HG03175 (cell line): ENCODE data around the gene MFRP.
"Not testable (repeated sequence)": the region's sequence is repeated elsewhere in the genome, so short reads cannot be mapped to it uniquely, and the experiment has no call there.

ENCODE experiments used
- ATAC-seq: cut with Tn5 transposase; IDR thresholded peaks from one replicate; pipeline ENCODE4 v1.9.1; 2021; ENCODE audit warnings: mild to moderate bottlenecking, moderate library complexity; ENCODE audit not compliant: unreplicated experiment

The MFRP gene

DNA sequence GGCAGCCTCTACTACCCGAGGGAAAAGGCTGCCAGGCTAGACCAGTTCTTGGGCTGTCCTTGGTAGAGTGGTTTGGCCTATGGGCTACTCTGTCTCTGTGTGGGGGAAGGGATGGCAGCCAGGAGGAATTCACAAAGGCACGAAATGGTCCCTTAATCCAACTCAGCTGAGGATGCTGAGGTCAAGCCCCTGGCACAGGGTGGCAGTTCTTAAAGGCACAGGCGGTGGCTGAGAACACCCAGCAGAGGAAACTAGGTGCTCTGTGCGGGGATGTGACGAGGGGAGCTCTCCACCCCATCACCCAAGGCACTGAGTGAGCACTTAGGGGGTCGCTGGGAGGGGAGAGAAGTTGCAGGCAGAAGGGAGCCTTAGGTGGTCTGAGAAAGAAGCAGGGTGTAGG is at the start of gene MFRP:
Gene MFRP, minus strand, starts transcription at position 101 of the 400 bp plus-strand sequence. CDS start 192 bp downstream, outside the sequence.
- no peak for ATAC-seq

DNA sequence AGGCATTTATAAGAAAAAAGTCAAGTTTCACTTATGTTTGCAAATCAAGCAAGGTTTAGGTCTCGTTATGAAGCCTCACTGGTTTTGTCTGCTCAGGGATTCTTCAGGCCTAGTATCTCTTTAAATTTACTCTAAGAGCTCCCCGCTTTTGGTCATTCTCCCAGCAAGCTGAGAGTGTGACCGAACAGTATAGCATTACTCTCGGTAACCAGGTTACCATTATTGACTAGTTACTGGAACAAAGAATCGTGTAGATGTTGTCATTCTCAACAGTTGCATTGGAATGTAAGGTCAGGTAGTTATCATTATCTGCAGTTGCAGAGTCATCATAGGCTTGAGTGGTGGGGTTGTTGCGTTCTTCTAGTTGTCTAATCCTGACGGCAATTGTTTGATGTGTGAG is 44.8 kb upstream of the MFRP start:
- no peak for ATAC-seq

DNA sequence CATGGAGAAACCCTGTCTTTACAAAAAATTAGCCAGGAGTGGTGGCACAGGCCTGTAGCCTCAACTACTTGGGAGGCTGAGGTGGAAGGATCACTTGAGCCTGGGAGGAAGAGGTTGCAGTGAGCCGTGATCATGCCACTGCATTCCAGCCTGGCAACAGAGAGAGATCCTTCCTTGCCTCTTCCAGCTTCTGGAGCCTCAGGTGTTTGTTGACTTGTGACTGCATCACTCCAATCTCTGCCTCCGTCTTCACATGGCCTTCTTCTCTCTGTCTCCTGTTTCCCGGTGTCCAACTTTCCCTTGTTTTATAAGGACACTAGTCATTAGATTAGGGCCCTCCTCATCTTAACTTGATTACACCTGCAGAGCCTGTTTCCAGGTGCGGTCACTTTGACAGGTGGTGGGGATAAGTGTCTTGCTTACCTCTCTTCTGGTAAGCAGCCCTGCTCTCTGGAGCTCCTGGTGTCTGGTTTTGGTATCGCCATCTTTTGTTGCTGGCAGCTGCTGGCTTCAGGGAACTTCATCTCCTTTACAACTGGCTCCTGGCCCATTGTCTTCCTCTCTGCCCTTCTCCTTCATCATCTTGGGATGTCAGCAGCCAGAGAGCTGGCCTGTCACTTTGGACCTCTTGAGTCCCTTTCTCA is 43.2 kb upstream of the MFRP start:
- no peak for ATAC-seq

DNA sequence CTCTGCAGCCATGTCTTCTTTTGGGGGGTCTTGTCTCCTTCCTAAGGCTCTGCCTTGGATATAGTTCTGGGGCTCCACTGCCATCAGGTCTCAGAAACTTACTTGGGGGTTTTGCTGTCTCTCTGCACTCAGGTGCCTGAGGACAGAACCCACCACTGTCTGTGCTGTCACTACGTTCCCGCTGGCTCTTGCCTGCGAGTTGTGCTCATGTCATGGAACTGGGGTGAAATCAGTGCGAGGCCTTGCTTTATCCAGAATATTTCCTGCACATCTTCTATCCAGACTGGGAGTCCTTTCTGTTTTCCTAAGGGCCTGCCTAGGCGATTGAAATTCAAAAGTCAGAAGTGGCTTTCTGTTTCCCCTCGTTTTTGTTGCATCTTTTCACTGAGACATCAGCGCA is 41.6 kb upstream of the MFRP start:
- no peak for ATAC-seq

DNA sequence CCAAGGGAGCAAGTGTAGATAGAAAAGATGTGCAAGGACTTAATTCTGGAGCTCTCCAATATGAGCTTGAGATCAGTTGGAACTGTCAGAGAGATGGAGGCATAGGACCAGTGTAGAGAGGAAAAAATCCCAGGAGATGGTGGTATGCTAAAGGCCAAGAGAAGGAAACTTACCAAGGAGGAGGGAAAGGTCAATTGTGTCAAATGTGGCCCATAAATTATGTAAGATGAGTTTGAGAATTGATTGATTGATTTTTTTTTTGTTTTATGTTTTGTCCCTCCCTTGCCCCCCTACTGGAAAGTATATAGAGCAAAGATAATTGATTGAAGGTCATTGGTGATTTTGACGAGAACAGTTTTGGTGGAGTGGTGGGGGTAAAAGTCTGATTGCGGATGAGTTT is 37.8 kb upstream of the MFRP start:
- ATAC-seq, result no peak

DNA sequence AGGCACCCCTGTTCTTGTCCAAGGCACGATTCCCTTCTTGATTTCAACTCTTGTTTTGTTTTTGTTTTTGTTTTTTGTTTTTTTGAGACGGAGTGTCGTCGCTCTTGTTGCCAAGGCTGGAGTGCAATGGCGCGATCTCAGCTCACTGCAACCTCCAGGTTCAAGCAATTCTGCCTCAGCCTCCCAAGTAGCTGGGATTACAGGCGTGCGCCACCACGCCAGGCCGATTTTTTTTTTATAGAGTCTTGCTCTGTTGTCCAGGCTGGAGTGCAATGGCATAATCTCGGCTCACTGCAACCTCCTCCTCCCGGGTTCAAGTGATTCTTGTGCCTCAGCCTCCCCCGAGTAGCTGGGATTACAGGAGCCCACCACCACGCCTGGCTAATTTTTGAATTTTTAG is 36.0 kb upstream of the MFRP start:
- not testable (repeated sequence) for ATAC-seq

DNA sequence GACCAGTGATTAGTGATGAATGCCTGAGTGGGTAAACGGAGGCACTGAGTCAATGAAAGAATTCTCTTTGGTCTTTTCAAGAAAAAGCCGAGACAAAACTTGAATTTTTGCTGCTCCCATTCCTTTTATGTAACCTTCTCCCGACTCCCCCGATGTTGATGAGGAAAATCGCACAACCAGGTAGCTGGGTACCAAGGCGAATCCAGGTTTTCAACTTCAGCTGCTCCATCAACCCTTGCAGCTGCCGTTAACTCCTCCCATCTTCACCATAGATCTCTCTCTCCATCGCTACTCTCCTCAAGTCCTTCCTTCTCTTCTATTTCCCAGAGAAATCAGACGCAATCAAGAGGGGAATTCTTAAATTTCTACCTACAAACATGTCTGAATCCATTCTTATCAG is 35.6 kb upstream of the MFRP start:
- no peak for ATAC-seq

DNA sequence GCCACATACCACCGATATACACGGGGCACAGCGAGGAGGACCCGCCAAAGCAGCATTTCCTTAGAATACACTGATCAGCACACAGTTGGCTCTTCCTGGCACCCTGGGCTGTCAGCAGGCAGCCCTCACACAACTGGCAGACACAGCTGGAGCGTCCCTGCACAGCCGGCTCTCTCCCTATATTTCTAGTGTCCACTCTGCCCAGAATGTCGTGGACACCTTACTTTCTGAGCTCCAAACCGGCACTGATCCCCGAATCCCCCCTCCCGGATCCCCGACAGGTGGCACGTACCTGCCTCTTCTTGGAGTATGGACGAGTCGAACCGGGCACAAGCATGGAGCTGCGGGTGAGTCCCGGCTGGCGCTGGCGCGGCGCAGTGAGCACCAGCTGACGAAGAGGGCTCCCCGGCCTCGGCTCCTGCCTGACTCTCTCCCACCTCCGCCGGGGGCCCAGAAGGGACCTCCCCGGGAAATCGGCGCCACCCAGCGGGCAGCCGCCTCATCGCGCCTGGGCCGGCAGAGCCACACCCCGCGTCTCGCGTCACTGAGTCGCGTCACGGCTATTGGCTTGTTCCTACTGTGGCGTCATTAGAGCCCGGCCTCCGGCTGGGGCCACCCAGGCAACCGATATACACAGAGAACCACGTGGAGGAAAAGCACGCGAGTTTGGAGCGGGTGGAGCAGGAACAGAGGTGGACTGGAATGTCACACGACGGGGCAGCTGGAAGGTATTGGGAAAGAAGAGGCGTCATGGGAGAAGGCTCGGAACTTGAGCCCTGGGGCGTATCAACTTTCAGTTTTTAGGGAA is 34.9 kb upstream of the MFRP start, which contains the start of gene USP2:
Gene USP2, minus strand, starts transcription at position 510 of the 808 bp plus-strand sequence. CDS start 8,210 bp downstream, outside the sequence.
- ATAC-seq, result peak; percentile 96

DNA sequence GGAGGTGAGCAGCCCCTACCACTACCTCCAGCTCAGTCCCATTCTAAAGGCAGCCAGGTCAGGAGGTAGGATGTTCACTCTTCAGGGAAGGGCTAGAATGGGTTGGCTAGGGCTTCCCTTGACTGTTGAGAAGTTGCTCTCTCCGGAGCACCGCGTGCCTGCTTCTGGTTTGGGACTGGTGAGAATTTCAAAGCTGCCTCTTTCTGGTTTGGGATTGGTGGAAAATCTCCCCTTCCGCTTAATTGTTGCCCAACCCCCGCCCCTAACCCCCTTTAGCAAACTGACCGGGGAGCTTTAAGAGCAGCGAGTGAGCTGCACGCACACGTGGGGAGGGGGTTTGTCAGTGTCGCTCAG is 34.3 kb upstream of the MFRP start:
- no peak for ATAC-seq

DNA sequence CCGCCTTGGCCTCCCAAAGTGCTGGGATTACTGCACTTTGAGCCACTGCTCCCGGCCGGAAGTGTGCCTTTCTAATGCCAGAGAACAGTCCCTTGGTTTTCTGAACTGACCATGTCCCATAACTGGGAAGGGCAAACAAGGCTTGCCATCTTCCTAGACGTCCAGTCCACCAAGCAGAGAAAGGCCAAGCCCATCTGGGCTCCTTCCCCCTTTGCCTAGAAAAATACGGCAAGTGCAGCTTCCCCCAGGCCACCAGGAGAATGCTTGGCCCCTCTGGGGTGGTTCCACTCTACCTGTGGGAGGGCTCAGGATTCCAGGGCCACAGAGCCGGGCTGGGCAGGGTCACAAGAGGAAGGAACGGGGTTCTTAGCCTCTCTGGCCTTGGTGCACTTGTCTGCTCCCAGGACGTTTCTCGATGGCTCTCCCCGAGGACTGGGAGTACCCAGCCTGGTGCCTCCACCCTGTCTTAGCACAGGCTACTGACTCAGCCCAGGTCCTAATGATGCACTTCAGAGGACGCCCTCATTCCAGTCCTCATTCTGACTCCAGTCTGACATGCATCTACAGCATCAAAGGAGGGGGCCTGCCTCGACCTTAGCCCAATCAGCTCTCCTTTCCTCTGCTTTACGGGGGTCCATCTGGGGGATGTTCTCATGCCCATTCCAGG is 33.8 kb upstream of the MFRP start:
- ATAC-seq, result no peak

DNA sequence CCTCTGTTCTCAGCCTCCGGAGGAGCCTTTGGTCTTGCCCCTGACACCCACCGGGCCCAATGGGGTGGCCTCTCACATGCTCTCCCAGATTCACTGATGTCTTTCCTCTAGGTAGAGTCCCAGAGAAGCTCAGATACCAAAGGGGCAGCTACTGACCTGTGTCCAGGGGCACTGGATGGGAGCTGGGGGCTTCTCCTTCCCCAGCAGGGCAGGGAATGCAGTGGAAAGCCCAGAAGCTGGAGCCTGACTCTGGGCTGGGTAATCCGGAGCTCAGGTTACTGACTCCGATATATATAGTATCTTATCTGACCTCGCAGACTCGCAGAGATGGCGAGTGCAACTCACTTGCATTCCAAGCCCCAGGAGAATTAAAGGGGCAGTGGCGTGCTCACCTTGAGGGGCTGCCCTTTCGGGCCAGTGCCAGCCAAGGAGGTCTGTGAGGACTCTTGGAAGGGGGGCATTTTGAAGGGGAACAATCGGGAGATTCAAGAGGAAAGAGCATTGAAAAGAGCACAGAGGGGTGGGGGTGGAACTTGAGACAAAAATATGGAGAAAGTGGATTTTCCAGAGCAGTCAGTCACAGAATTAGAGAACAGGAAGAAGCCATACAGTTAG is 32.5 kb upstream of the MFRP start:
- no peak for ATAC-seq

DNA sequence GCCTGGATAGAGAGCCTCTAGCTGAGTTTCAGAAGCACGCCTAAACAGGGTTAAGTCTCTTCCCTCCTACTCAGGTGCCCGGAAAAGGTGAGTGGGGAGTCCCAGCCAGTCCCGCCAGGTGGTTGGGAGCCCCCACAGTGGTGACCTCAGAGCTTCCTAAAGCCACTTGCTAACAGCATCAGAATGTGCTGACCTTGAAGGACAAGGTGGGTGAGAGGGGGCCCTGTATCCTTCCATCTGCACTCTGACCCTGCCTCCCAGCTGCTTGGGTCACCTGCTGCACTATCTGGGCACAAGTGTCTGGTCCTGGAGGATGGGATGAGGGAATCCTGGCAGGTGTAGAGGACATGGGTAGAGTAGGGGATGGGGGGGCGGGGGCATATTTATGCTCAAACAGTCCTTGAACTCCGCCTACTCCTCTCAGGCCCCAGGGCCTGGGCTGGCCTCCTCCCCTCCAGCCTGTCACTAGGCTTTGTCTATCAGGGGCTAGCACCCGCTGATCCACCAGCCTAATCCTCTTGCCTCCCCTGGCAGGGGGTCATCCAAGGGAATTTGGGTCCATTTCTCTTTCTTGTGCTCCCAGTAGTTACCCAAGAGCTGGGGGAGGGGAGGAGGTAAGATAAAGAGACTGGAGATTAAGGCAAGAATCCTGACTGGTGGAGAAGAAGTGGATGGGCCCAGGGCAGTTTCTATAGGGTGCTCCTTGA is 31.6 kb upstream of the MFRP start:
- no peak for ATAC-seq

DNA sequence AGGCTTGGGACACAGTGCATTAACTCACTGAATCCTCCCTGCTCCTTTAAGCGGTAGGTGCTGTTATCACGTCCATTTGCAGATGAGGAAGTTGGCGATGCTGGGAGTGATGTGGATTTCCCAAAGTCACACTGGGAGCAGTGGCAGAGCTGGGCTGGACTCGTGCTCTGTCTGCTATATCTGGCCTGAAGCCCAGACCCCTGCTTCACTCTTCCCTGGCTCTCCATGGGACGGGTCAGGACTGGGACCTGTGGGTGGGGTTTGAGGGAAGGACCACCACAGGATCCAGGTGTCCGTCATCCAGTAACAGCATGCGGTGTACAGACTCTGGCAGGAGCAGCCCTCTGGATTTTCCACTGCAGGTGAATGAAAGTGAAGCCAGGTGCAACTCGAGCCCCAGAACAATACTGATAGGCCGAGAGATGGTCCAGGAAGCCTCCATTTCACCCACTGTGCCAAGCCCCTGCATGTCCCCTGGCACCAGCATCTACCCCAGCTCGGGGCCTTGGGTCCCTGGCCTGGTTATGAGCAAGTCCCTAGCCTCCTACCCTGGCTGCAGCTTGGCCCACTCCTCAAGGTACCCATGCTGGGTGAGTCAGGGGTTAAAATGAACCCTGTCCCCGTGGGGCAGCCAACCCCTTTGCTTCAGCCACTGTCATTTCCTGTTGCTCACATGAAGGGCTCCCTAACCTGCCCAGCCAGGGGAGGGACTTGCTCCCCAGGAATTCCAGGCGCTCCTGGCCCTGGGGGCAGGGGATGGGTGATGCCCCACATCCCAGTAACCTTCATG is 30.8 kb upstream of the MFRP start:
- ATAC-seq, result no peak

DNA sequence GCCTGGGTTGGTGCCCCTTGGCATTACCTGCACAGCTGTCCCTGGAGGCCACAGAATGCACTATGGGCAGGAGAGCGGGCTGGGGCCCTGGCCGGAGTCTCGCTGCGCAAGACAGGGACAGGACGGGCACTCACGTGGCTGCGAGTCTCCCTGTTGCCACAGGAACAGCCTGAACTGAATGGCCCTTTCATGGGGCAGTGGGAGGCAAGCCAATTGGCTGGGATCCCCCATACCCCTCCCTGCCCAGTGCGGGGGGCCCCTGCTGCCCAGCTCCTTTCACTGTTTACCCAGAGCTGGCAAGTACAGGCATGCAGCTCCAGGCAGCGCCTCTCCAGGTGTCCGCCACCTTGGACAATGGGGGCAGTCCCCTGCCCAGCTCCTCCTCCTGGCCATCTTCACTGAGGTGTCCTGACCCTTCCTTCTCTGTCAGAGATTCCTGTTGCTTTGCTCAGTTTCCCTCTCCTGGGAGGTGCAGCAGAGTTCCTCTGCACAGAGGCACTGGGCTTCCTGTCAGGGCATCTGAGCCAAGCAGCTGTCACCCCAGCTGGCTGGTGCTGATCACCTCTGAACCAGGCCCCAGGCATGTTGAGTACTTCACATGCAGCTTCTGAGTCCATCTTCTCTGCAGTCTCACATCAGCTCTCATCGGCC is 29.8 kb upstream of the MFRP start:
- ATAC-seq, result no peak

DNA sequence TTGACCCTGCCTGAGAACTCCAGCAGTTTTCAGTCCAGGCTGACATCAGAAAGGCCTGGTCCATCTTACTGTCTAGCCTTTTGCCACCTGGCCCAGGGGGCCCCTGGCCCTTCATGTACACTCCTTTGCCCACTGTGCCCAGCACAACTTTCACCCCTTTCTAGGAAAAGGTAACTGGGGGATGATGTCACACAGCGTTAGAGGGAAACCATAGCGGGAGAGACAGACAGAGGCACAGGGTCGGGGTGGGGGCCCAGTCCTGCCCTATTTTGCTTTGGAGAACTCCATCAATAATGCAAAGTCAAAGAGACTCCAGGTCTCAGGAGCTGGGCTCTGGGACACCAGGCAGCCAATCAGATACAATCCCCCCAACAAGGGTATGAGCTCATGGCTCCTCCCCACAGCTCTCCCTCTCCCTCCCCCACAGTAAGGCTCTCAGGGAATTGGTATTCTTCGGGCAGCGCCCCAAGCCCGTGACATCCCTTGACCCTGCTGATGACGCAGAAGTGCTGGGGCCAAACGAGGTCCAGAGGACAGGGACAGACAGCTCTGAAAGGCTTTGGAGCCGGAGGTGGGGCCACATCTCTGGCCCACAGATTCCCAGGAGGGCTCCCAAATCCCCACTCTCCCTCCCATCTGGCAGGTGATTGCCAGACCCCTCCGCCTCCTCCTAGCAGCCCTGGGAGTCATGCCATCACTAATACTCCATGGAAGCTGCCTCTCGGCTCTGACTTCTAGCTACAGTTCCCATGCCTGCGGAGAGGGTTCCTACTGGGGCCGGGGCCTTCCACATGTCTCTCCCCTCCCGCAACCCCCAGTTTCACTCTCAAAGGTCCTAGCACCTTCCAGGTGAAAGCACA is 29.1 kb upstream of the MFRP start:
- no peak for ATAC-seq

DNA sequence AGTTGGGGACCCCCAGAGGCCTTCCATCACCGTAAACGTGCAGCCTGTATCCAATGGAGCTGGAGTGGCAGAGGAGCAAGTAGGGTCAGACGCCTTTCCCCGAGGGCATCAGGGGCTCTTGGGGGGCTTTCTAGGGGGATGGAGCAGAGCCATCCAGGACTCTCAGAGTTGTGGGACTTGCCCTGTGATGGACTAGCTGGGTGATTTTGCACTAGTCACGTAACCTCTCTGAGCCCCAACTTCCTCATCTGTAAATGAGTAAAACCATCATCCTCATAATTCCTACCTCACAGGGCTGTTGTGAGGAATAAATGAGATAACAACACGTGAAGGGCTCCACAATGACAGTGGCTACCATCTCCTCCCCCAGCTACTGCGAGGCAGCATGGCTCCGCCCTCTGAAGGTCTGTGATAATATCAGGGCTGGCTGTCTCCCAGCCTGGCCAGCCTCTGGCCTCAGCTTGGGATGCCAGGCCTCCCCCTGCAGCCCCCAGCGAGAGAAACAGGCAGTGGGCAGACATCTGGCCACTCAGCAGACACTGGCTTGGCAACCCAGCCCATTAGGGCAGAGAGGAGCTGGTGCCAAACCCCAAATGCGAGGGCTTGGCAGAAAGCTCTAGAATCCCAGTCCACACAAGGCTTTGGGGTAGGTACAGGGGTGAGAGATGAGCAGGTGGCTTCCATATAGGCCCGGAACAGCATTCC is 28.3 kb upstream of the MFRP start:
- no peak for ATAC-seq

DNA sequence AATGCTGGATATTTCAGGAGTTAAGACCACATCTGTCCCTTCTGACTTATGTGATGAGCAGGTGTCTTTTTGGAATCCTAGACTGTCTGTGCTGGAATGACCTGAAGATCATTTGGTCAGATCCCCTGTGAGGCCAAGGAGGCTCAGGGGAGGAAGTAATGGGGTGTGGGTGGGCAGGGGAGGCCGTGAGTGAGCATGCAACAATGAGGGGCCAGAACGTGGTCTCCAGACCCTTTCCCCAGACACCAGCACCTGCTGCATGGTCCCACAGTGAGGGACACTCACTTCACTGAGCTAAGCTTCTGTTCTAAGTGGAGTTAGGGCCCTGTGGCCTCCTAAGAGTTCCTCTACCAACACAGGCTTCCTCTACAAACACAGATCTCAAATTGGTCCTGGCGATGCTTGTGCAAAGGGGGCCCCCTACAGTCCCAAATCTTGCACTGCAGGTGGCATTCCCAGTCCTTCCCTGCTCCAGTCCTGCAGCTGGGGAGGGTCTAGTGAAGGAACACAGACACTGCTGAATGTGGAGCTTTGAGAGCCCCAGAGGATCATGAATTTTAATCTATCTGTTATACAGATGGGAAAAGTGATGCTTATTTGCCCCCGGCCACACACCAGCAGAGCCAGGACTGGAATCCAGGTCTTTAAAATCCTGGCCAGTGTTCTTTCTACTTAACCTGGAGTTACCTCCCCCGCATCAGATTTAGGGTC is 27.6 kb upstream of the MFRP start:
- no peak for ATAC-seq
